ENCODE data around the gene TRIM56. TPM values are rescaled to one million over a fixed set of nuclear protein-coding genes. Genes with fewer than 3 reads are reported as not detected.

TRIM56 gene
- total and polyA plus RNA-seq, 9 of the 15 experiments (the other 6 are each of a cell fraction or from before 2014, with no cell fraction given) = 2.0 to 29.7 (median 11.6) TPM

DNA sequence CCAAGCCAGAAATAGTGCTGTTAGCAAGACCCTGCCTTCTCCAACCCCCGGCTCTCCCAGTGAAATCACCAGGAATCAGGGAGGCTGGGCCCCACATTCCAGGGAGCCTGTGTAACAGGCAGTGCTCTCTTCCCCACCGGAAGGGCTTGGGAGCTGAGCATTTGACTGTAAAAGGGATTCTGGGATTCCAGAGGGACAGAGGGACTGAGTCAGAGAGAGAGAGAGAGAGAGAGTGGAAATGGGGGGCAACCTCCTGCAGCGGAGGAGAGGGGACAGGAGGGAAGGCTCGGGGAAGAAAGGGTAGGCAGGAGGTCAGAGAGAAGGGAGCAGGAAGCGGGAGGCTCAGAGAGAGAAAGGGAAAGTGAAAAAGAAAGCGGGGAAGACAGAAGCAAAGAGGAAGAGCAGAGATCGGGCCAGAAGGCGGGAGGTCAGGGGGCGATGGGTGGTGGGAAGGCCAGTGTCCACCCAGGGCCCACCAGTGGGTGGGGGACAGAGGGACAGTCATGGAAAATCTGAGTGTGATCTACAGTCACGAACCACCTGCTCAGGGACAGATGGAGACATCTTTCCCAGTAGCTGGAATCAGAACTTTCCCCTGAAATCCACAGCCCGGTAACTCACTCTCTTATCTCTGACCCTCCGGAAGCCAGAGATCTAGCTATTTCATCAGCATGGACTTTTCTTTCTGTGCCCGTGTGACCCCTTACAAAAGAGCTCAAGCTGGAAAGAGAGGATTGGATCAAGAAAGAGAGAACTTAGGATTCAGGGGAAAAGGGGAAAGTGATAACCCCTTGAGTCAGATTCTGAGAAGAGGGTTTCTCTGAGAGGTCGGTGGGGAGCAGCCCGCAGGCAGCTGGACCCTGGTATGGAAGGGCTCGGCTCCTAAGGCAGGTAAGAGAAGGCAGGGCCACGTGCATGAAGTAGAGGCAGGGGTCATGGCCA is 37.0 kb downstream of the TRIM56 start (continued):
- TF ChIP-seq, protein P1, sequence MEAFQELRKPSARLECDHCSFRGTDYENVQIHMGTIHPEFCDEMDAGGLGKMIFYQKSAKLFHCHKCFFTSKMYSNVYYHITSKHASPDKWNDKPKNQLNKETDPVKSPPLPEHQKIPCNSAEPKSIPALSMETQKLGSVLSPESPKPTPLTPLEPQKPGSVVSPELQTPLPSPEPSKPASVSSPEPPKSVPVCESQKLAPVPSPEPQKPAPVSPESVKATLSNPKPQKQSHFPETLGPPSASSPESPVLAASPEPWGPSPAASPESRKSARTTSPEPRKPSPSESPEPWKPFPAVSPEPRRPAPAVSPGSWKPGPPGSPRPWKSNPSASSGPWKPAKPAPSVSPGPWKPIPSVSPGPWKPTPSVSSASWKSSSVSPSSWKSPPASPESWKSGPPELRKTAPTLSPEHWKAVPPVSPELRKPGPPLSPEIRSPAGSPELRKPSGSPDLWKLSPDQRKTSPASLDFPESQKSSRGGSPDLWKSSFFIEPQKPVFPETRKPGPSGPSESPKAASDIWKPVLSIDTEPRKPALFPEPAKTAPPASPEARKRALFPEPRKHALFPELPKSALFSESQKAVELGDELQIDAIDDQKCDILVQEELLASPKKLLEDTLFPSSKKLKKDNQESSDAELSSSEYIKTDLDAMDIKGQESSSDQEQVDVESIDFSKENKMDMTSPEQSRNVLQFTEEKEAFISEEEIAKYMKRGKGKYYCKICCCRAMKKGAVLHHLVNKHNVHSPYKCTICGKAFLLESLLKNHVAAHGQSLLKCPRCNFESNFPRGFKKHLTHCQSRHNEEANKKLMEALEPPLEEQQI (IDR thresholded peaks at IDR 0.05) = no peak
- TF ChIP-seq, protein P2, sequence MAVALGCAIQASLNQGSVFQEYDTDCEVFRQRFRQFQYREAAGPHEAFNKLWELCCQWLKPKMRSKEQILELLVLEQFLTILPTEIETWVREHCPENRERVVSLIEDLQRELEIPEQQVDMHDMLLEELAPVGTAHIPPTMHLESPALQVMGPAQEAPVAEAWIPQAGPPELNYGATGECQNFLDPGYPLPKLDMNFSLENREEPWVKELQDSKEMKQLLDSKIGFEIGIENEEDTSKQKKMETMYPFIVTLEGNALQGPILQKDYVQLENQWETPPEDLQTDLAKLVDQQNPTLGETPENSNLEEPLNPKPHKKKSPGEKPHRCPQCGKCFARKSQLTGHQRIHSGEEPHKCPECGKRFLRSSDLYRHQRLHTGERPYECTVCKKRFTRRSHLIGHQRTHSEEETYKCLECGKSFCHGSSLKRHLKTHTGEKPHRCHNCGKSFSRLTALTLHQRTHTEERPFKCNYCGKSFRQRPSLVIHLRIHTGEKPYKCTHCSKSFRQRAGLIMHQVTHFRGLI (CRISPR knock-in tag; IDR thresholded peaks at IDR 0.05) = 0 out of 2 replicates have a peak, but pooled peaks have one; percentile 42
- TF ChIP-seq, protein P3, sequence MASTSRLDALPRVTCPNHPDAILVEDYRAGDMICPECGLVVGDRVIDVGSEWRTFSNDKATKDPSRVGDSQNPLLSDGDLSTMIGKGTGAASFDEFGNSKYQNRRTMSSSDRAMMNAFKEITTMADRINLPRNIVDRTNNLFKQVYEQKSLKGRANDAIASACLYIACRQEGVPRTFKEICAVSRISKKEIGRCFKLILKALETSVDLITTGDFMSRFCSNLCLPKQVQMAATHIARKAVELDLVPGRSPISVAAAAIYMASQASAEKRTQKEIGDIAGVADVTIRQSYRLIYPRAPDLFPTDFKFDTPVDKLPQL (IDR thresholded peaks at IDR 0.05; ENCODE audit: extremely low read depth, insufficient read length) = no peak
- no peak for TF ChIP-seq NR2C2 (CRISPR knock-in tag; IDR thresholded peaks at IDR 0.05)
- peak; percentile 84 for TF ChIP-seq NR2C2 (tag; IDR thresholded peaks at IDR 0.05)
- TF ChIP-seq ZNF274 (IDR thresholded peaks at IDR 0.05; ENCODE audit: borderline replicate concordance, low read depth, low read length) = no peak
- TF ChIP-seq, protein P4, sequence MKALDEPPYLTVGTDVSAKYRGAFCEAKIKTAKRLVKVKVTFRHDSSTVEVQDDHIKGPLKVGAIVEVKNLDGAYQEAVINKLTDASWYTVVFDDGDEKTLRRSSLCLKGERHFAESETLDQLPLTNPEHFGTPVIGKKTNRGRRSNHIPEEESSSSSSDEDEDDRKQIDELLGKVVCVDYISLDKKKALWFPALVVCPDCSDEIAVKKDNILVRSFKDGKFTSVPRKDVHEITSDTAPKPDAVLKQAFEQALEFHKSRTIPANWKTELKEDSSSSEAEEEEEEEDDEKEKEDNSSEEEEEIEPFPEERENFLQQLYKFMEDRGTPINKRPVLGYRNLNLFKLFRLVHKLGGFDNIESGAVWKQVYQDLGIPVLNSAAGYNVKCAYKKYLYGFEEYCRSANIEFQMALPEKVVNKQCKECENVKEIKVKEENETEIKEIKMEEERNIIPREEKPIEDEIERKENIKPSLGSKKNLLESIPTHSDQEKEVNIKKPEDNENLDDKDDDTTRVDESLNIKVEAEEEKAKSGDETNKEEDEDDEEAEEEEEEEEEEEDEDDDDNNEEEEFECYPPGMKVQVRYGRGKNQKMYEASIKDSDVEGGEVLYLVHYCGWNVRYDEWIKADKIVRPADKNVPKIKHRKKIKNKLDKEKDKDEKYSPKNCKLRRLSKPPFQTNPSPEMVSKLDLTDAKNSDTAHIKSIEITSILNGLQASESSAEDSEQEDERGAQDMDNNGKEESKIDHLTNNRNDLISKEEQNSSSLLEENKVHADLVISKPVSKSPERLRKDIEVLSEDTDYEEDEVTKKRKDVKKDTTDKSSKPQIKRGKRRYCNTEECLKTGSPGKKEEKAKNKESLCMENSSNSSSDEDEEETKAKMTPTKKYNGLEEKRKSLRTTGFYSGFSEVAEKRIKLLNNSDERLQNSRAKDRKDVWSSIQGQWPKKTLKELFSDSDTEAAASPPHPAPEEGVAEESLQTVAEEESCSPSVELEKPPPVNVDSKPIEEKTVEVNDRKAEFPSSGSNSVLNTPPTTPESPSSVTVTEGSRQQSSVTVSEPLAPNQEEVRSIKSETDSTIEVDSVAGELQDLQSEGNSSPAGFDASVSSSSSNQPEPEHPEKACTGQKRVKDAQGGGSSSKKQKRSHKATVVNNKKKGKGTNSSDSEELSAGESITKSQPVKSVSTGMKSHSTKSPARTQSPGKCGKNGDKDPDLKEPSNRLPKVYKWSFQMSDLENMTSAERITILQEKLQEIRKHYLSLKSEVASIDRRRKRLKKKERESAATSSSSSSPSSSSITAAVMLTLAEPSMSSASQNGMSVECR (CRISPR knock-in tag; IDR thresholded peaks at IDR 0.05) = no peak
- TF ChIP-seq ZNF354B (CRISPR knock-in tag; IDR thresholded peaks at IDR 0.05) = peak; percentile 22; the same call in 1 of the 2 replicates
- no peak for TF ChIP-seq ZNF146 (CRISPR knock-in tag; IDR thresholded peaks at IDR 0.05; ENCODE audit: unreplicated experiment)
- peak; percentile 81 for TF ChIP-seq SMARCA4 (IDR thresholded peaks at IDR 0.05)
- TF ChIP-seq, protein P5, sequence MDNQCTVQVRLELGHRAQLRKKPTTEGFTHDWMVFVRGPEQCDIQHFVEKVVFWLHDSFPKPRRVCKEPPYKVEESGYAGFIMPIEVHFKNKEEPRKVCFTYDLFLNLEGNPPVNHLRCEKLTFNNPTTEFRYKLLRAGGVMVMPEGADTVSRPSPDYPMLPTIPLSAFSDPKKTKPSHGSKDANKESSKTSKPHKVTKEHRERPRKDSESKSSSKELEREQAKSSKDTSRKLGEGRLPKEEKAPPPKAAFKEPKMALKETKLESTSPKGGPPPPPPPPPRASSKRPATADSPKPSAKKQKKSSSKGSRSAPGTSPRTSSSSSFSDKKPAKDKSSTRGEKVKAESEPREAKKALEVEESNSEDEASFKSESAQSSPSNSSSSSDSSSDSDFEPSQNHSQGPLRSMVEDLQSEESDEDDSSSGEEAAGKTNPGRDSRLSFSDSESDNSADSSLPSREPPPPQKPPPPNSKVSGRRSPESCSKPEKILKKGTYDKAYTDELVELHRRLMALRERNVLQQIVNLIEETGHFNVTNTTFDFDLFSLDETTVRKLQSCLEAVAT (IDR thresholded peaks at IDR 0.05) = peak; percentile 37 to 66; a peak in 2 of 4 replicates
- peak; percentile 11; the same call in 1 of the 2 replicates for TF ChIP-seq NR2C1 (IDR thresholded peaks at IDR 0.05)
- TF ChIP-seq NR2C1 (tag; IDR thresholded peaks at IDR 0.05) = peak; percentile 65
- TF ChIP-seq CHCHD3 (CRISPR knock-in tag; IDR thresholded peaks at IDR 0.05) = no peak
- TF ChIP-seq, protein P6, sequence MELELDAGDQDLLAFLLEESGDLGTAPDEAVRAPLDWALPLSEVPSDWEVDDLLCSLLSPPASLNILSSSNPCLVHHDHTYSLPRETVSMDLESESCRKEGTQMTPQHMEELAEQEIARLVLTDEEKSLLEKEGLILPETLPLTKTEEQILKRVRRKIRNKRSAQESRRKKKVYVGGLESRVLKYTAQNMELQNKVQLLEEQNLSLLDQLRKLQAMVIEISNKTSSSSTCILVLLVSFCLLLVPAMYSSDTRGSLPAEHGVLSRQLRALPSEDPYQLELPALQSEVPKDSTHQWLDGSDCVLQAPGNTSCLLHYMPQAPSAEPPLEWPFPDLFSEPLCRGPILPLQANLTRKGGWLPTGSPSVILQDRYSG (tag; conservative IDR thresholded peaks at IDR 0.05; ENCODE audit: low read depth) = 0 out of 2 replicates have a peak, but pooled peaks have one; percentile 19

All from K562 (cell line).